T-helper 2 cell treated with Interferon-gamma antibody and Interleukin-4, amounts not matched to agents 5 μg/mL and 100 μg/mL, for 36 hours (primary cell): ENCODE measurements around the gene JAKMIP1.
A peak's percentile ranks its signal among the peaks of the same experiment; 100 is the strongest.

Experiments
- DNase-seq: peaks from one replicate; pipeline ENCODE4 v3.0.0; 2021; ENCODE audit warnings: low spot score
- H3K27ac Mint-ChIP-seq: one replicate; pipeline ENCODE4 v1.8.0; 2021; ENCODE audit warnings: mild to moderate bottlenecking, mixed read lengths
- H3K27me3 Mint-ChIP-seq: one replicate; pipeline ENCODE4 v1.8.0; 2021; ENCODE audit warnings: low read depth, mixed read lengths
- H3K36me3 Mint-ChIP-seq: one replicate; pipeline ENCODE4 v1.8.0; 2021; ENCODE audit warnings: low read depth, mixed read lengths
- H3K4me1 Mint-ChIP-seq: one replicate; pipeline ENCODE4 v1.8.0; 2021; ENCODE audit warnings: low read depth, mixed read lengths
- H3K4me3 Mint-ChIP-seq: one replicate; pipeline ENCODE4 v1.8.0; 2022; ENCODE audit warnings: mild to moderate bottlenecking, moderate library complexity, mixed read lengths
- H3K9me3 Mint-ChIP-seq: one replicate; pipeline ENCODE4 v1.8.0; 2021; ENCODE audit warnings: mixed read lengths

The JAKMIP1 gene

GRCh38 chr4:6169239-6169638 is 31.1 kb downstream of the JAKMIP1 start:
- peaks cover 33% of the 10 kb centered on the region for H3K4me1 Mint-ChIP-seq
- peaks cover 8% of the 10 kb centered on the region for H3K9me3 Mint-ChIP-seq
- H3K27me3 Mint-ChIP-seq: no peaks in the 10 kb centered on the region
- no peak overlapping the region for H3K27ac Mint-ChIP-seq
- peaks cover 59% of the 10 kb centered on the region for H3K36me3 Mint-ChIP-seq
- DNase-seq: no peak
- H3K4me3 Mint-ChIP-seq: no peak overlapping the region

- no peak overlapping the region for H3K27ac Mint-ChIP-seq
- H3K9me3 Mint-ChIP-seq: peaks cover under 1% of the 10 kb centered on the region
- H3K4me1 Mint-ChIP-seq: peaks cover 13% of the 10 kb centered on the region
- no peak for DNase-seq
- H3K27me3 Mint-ChIP-seq: no peaks in the 10 kb centered on the region
- H3K36me3 Mint-ChIP-seq: peaks cover 43% of the 10 kb centered on the region
- H3K4me3 Mint-ChIP-seq: no peak overlapping the region
These were observed 34.6 kb downstream of the JAKMIP1 start for GRCh38 chr4:6165766-6166165.

- Mint-ChIP-seq H3K9me3 (no peaks in the 10 kb centered on the region), H3K27ac (no peak overlapping the region), H3K4me1 (peaks cover 14% of the 10 kb centered on the region), H3K27me3 (no peaks in the 10 kb centered on the region), H3K4me3 (no peak overlapping the region), H3K36me3 (peaks cover 37% of the 10 kb centered on the region)
- no peak for DNase-seq
These were observed 37.5 kb downstream of the JAKMIP1 start for GRCh38 chr4:6162885-6163284.

- no peak for DNase-seq
- Mint-ChIP-seq H3K27ac (peak overlapping the region; percentile 7), H3K4me3 (no peak overlapping the region), H3K36me3 (peaks cover 29% of the 10 kb centered on the region), H3K9me3 (no peaks in the 10 kb centered on the region), H3K27me3 (no peaks in the 10 kb centered on the region), H3K4me1 (peaks cover 7% of the 10 kb centered on the region)
These were observed 38.4 kb downstream of the JAKMIP1 start for GRCh38 chr4:6161921-6162464.

- Mint-ChIP-seq H3K27ac (peak overlapping the region; percentile 31), H3K4me3 (no peak overlapping the region), H3K4me1 (peaks cover 7% of the 10 kb centered on the region), H3K27me3 (no peaks in the 10 kb centered on the region), H3K9me3 (no peaks in the 10 kb centered on the region), H3K36me3 (peaks cover 23% of the 10 kb centered on the region)
- no peak for DNase-seq
These were observed 39.8 kb downstream of the JAKMIP1 start for GRCh38 chr4:6160536-6160935.

GRCh38 chr4:6157926-6158325 is 42.4 kb downstream of the JAKMIP1 start:
- H3K27me3 Mint-ChIP-seq: no peaks in the 10 kb centered on the region
- H3K36me3 Mint-ChIP-seq: peaks cover 7% of the 10 kb centered on the region
- H3K4me3 Mint-ChIP-seq: no peak overlapping the region
- H3K4me1 Mint-ChIP-seq: peaks cover 17% of the 10 kb centered on the region
- H3K9me3 Mint-ChIP-seq: no peaks in the 10 kb centered on the region
- no peak overlapping the region for H3K27ac Mint-ChIP-seq
- DNase-seq: no peak

GRCh38 chr4:6155996-6156750 is 44.2 kb downstream of the JAKMIP1 start:
- Mint-ChIP-seq H3K4me1 (peaks cover 22% of the 10 kb centered on the region), H3K9me3 (no peaks in the 10 kb centered on the region), H3K27me3 (no peaks in the 10 kb centered on the region), H3K4me3 (no peak overlapping the region), H3K27ac (no peak overlapping the region), H3K36me3 (peaks cover 7% of the 10 kb centered on the region)
- DNase-seq: no peak

GRCh38 chr4:6154875-6155274 is 45.5 kb downstream of the JAKMIP1 start:
- DNase-seq: no peak
- Mint-ChIP-seq H3K4me3 (no peak overlapping the region), H3K4me1 (peaks cover 22% of the 10 kb centered on the region), H3K9me3 (no peaks in the 10 kb centered on the region), H3K27me3 (no peaks in the 10 kb centered on the region), H3K27ac (no peak overlapping the region), H3K36me3 (peaks cover 11% of the 10 kb centered on the region)

- Mint-ChIP-seq H3K27ac (no peak overlapping the region), H3K9me3 (no peaks in the 10 kb centered on the region), H3K36me3 (peaks cover 11% of the 10 kb centered on the region), H3K27me3 (no peaks in the 10 kb centered on the region), H3K4me3 (no peak overlapping the region), H3K4me1 (peaks cover 19% of the 10 kb centered on the region)
- no peak for DNase-seq
These were observed 46.5 kb downstream of the JAKMIP1 start for GRCh38 chr4:6153874-6154273.

- peaks cover 19% of the 10 kb centered on the region for H3K4me1 Mint-ChIP-seq
- DNase-seq: no peak
These were observed 47.3 kb downstream of the JAKMIP1 start for GRCh38 chr4:6152869-6153705.

GRCh38 chr4:6150046-6150735 is 50.2 kb downstream of the JAKMIP1 start:
- H3K27me3 Mint-ChIP-seq: no peaks in the 10 kb centered on the region
- H3K36me3 Mint-ChIP-seq: peaks cover 17% of the 10 kb centered on the region
- peak overlapping the region; percentile 33 for H3K27ac Mint-ChIP-seq
- peaks cover 19% of the 10 kb centered on the region for H3K4me1 Mint-ChIP-seq
- no peak overlapping the region for H3K4me3 Mint-ChIP-seq
- H3K9me3 Mint-ChIP-seq: no peaks in the 10 kb centered on the region
- DNase-seq: no peak

More at GRCh38 chr4:6152869-6153705, 47.3 kb downstream of the JAKMIP1 start:
- Mint-ChIP-seq H3K36me3 (peaks cover 8% of the 10 kb centered on the region), H3K27me3 (no peaks in the 10 kb centered on the region), H3K4me3 (peak overlapping the region; percentile 32), H3K27ac (peak overlapping the region; percentile 71), H3K9me3 (no peaks in the 10 kb centered on the region)

- H3K9me3 Mint-ChIP-seq: peaks cover 8% of the 10 kb centered on the region
- H3K36me3 Mint-ChIP-seq: peaks cover 27% of the 10 kb centered on the region
- no peak for DNase-seq
- peaks cover 12% of the 10 kb centered on the region for H3K4me1 Mint-ChIP-seq
- H3K27ac Mint-ChIP-seq: no peak overlapping the region
- H3K4me3 Mint-ChIP-seq: no peak overlapping the region
- H3K27me3 Mint-ChIP-seq: no peaks in the 10 kb centered on the region
These were observed 51.7 kb downstream of the JAKMIP1 start for GRCh38 chr4:6148506-6149205.

GRCh38 chr4:6147441-6147840 is 52.9 kb downstream of the JAKMIP1 start:
- H3K27me3 Mint-ChIP-seq: no peaks in the 10 kb centered on the region
- H3K36me3 Mint-ChIP-seq: peaks cover 27% of the 10 kb centered on the region
- peaks cover 9% of the 10 kb centered on the region for H3K4me1 Mint-ChIP-seq
- H3K27ac Mint-ChIP-seq: no peak overlapping the region
- DNase-seq: no peak
- H3K9me3 Mint-ChIP-seq: peaks cover 8% of the 10 kb centered on the region
- no peak overlapping the region for H3K4me3 Mint-ChIP-seq
